C4-2B (cell line): Measurements from ENCODE around the gene UTS2R.

Source experiments
- H3K27ac ChIP-seq: fragments of 450-650 bp; 2 replicates; pipeline ENCODE4 v1.5.1; 2017
- ZFX ChIP-seq: fragments of 450-650 bp; IDR thresholded peaks from 2 replicates; pipeline ENCODE4 v1.6.1; 2017
- TF ChIP-seq, protein P1 (sequence below): fragments of 450-650 bp; conservative IDR thresholded peaks from 2 replicates; pipeline ENCODE4 v1.5.1; 2017; ENCODE audit warnings: mild to moderate bottlenecking

Gene UTS2R

DNA sequence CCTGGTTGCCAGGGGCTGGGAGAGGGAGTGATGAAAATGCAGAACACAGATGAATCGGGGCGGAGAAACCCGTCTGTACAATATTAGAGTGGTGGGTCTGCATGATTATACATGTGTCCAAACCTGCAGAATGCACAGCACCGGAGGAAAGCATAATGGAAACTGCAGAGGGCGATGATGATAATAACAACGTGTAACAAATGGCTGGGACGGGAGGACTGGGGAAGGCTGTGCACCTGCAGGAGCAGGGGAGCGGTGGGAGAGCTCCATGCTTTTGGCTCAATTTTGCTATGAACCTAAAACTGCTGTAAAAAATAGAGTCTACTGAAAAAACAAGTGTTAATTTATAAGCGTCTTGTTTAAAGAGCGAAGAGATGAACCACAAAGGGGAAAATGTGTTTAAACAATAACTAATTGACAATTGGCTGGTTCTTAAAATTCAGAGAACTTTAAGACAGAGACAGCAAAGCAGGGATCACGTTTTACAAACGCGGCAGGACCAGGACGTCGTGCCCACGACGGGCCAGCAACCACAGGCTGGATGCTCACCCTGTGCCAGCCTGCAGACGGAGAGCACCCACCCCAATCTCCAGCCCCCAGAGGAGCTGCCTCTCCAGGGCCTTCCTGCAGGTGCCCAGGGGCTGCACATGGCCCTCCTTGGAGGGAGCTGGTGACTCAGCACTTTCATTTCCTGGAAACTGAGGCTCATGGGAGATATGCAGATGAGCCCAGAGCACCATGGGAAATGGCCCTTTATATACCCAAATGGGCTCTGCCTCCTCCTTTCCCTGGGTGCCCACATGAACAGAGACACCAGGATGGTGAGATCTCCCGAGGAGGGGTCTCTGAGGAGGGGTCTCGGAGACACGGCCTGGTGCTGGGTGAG, 12.9 kb upstream of the UTS2R start, which contains the start of gene TEX19:
TSS of gene TEX19 (plus strand) at position 783 of the 886 bp plus-strand sequence. CDS start 2,904 bp downstream, outside the sequence.
- peak within 1 kb of the TSS; percentile 43 for H3K27ac ChIP-seq

DNA sequence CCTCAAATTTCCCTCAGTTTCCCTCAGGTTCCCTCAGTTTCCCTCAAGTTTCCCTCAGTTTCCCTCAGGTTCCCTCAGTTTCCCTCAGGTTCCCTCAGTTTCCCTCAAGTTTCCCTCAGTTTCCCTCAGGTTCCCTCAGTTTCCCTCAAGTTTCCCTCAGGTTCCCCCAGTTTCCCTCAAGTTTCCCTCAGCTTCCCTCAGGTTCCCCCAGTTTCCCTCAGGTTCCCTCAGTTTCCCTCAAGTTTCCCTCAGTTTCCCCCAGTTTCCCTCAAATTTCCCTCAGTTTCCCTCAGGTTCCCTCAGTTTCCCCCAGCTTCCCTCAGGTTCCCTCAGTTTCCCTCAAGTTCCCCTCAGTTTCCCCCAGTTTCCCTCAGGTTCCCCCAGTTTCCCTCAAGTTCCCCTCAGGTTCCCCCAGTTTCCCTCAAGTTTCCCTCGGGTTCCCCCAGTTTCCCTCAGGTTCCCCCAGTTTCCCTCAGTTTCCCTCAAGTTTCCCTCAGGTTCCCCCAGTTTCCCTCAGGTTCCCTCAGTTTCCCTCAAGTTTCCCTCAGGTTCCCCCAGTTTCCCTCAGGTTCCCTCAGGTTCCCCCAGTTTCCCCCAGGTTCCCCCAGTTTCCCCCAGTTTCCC, 12.0 kb upstream of the UTS2R start:
- peak overlapping the region; percentile 43; the same call in 1 of the 2 replicates for H3K27ac ChIP-seq

More for the DNA sequence above, 12.9 kb upstream of the UTS2R start, which contains the start of gene TEX19:
- no peak for TF ChIP-seq ZFX
- TF ChIP-seq, protein P1, sequence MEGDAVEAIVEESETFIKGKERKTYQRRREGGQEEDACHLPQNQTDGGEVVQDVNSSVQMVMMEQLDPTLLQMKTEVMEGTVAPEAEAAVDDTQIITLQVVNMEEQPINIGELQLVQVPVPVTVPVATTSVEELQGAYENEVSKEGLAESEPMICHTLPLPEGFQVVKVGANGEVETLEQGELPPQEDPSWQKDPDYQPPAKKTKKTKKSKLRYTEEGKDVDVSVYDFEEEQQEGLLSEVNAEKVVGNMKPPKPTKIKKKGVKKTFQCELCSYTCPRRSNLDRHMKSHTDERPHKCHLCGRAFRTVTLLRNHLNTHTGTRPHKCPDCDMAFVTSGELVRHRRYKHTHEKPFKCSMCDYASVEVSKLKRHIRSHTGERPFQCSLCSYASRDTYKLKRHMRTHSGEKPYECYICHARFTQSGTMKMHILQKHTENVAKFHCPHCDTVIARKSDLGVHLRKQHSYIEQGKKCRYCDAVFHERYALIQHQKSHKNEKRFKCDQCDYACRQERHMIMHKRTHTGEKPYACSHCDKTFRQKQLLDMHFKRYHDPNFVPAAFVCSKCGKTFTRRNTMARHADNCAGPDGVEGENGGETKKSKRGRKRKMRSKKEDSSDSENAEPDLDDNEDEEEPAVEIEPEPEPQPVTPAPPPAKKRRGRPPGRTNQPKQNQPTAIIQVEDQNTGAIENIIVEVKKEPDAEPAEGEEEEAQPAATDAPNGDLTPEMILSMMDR: no peak

DNA sequence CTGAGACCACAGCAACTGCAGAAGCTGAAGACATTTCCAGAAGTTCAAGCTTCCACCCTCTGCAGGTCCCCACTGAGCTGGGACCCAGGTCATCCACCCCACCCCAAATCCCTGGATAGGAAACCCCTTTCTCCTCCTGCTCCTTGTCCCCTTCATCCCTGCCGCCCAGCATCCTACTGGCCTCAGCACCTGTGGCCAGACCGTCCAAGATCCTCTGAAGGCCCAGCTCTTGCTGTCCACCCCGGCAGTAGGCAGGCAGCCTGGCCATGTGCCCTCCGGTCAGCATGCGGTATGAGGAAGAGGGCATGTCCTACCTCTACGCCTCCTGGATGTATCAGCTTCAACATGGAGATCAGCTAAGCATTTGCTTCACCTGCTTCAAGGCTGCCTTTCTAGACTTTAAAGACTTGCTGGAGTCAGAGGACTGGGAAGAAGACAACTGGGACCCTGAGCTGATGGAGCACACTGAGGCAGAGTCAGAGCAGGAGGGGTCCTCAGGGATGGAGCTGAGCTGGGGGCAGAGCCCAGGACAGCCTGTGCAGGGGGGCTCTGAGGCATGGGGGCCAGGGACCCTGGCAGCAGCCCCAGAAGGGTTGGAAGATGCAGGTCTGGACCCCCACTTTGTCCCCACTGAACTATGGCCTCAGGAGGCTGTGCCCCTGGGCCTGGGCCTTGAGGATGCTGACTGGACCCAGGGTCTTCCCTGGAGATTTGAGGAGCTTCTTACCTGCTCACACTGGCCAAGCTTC, 9.5 kb upstream of the UTS2R start:
- H3K27ac ChIP-seq: no peak overlapping the region
- TF ChIP-seq, protein P1: no peak
- TF ChIP-seq ZFX: no peak

DNA sequence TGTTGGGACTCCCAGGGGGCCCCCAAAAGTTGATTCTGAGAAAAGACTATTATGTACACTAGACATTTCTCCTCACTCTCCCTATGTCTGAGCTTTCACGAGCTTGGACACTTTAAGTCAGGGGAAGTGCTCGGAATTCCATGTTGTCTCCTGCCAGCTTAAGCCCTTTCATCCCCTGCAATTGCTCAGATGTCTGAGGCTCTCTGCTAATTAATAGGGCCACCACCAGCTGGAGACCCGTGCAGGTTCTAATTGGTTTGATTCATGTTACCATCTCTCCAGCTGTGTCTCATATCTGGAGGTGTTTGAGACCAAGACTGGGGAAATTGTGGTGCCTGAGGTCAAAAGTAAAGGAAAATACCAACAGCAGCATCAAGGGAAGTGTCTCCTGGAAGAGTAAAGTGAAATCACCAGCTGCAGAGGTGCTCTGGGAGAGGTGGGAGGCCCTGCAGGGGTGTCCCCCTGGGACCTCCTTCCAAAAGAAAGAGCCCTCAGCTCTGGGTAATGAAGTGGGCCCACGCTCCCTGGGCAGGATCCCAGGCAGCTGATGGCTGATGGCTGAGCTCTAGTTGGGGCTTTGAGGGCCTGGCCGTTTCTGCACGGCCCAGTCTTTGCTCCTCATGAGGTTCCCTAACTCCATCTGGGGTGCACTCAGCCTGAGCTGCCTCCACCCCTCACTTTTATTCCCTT, 5.8 kb upstream of the UTS2R start:
- no peak for TF ChIP-seq ZFX
- TF ChIP-seq, protein P1: no peak
- no peak overlapping the region for H3K27ac ChIP-seq

DNA sequence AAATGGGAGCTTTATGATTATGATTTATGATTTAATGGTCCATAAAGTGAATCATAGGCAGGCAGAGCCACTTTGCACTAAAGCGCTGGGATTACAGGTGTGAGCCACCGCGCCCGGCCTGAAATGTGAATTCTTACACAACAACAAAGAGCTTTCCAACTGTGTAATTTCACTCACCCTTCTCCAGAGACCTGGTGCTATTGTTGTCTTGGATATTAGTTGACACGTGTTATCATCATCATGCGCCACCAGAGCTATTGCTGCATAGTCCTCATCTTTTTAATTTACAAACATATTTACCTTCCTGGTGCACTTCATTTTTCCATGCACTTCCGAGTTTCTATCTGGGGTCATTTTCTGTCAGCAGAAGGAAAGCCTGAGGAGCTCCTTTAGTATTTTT, 4.8 kb upstream of the UTS2R start:
- TF ChIP-seq ZFX: no peak
- TF ChIP-seq, protein P1: no peak
- no peak overlapping the region for H3K27ac ChIP-seq

DNA sequence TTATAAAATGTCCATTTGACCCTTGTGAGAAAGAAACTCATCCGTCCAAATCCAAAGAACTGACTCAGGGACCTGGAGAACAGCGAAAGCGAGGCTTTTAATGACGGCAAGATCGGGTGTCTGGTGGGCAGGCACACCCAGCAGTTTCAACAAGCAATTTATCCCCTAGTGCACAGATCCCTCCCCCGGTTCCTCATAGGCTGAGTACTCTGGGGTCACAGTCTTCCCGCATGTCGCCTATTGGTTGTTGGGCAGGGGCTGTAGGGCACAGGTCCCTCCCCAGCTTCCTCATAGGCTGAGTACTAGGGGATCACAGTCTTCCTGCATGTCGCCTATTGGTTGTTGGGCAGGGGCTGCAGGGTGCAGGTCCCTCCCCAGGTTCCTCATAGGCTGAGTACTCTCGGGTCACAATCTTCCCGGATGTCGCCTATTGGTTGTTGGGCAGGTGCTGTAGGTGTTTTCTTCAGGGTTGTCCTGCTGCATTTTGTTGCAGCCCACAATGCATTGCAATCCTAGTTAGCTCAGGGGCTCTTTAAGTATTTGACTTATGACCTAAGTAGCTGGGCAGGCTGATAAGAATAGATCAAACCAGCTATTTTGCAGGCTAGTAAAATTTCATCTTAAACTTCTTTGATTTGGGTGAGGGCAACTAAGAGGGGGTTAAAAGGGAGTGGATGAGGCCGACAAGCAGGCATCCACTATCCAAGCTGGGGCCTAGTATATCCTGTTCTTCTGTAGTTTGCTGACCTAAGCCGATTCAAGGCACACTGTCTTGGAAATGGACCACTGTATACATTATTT, 3.6 kb upstream of the UTS2R start:
- no peak for TF ChIP-seq ZFX
- TF ChIP-seq, protein P1: no peak
- no peak overlapping the region for H3K27ac ChIP-seq
